Measurements from ENCODE around the gene SLC12A8. TPM values are rescaled to one million over a fixed set of nuclear protein-coding genes. Genes with fewer than 3 reads are reported as not detected.
A peak's percentile ranks its signal among the peaks of the same experiment; 100 is the strongest.

SLC12A8 gene
- total RNA-seq, 2 donors from 2014 or later, result 3.0 to 4.1 TPM

DNA sequence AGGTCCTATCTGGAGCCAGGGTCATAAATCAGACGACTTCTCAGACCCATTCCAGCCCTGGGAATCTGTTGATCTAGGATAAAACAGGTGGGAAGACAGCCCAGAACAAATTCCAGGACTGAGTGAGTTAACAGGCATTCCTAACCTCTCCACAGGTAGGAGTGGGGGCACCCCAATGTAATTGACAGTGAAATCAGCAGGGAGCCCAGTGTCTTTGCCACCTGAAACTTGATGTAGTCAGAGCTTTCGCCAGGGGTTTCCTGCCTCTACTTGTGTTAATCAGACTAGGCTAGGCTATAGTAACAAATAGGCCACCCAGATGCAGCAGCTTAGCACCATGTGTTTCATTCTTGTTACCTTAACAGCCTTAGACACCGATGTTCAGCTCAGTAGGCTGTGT is 154.0 kb downstream of the SLC12A8 start:
- ATAC-seq (ENCODE audit: insufficient number of reproducible peaks, low FRiP score, low read depth), result no peak
- Histone ChIP-seq H3K4me1 (ENCODE audit: control insufficient read depth in 1 of 2, low read depth in 2 of 2) (peaks cover 37 to 60% of the 10 kb centered on the region in 2 donors), H3K27ac (peak overlapping the region; percentile 6 to 74)

DNA sequence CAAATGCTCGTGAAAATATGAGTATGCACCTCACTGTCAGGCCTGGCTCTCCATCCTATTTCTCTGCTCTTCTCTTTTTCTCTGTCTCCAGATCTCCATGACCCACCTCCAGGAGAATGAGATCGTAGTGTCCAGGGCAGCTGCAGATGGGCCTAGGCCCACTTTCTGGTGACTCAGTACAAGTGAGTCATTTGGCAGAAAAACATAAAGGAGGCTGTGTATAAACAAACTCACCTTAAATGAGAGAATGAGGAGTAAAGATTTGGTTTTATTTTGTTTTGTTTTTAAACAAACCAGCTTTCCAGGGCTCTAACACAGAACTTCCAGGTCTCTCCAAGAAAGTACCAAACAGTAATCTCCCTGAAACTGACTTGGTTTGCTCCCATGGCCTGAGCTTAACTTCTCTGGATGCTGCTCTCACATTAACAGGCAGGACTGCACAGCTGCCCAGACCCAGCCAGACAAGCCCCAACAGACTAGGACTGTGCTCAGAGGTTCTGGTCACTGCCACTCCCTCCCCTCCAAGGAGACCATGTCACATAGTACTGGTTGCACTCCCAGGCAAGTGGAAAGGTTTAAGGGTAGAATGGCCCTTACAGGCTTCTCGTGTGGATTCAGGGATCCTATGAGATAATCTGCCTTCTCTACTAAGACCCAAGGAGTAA is 155.2 kb downstream of the SLC12A8 start:
- Histone ChIP-seq H3K27me3 (replicated peaks; ENCODE audit: insufficient read depth) (no peaks in the 10 kb centered on the region), H3K4me3 (no peak overlapping the region), H3K36me3 (no peaks in the 10 kb centered on the region), H3K9me3 (no peaks in the 10 kb centered on the region), H3K4me1 (ENCODE audit: control insufficient read depth in 1 of 2, low read depth in 2 of 2) (peaks cover 39 to 60% of the 10 kb centered on the region in 2 donors), H3K27ac (peak overlapping the region; percentile 74 to 93)
- DNase-seq (ENCODE audit: low spot score), result no peak
- no peak for ATAC-seq (ENCODE audit: insufficient number of reproducible peaks, low FRiP score, low read depth)
- TF ChIP-seq, protein P1, sequence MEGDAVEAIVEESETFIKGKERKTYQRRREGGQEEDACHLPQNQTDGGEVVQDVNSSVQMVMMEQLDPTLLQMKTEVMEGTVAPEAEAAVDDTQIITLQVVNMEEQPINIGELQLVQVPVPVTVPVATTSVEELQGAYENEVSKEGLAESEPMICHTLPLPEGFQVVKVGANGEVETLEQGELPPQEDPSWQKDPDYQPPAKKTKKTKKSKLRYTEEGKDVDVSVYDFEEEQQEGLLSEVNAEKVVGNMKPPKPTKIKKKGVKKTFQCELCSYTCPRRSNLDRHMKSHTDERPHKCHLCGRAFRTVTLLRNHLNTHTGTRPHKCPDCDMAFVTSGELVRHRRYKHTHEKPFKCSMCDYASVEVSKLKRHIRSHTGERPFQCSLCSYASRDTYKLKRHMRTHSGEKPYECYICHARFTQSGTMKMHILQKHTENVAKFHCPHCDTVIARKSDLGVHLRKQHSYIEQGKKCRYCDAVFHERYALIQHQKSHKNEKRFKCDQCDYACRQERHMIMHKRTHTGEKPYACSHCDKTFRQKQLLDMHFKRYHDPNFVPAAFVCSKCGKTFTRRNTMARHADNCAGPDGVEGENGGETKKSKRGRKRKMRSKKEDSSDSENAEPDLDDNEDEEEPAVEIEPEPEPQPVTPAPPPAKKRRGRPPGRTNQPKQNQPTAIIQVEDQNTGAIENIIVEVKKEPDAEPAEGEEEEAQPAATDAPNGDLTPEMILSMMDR (IDR thresholded peaks at IDR 0.05), result no peak

More for the DNA sequence above, 154.0 kb downstream of the SLC12A8 start:
- no peaks in the 10 kb centered on the region for H3K27me3 ChIP-seq (replicated peaks; ENCODE audit: insufficient read depth)
- no peak overlapping the region for H3K4me3 ChIP-seq
- TF ChIP-seq, protein P1 (IDR thresholded peaks at IDR 0.05), result no peak
- no peaks in the 10 kb centered on the region for H3K9me3 ChIP-seq
- DNase-seq (ENCODE audit: low spot score), result no peak
- H3K36me3 ChIP-seq, result no peaks in the 10 kb centered on the region

DNA sequence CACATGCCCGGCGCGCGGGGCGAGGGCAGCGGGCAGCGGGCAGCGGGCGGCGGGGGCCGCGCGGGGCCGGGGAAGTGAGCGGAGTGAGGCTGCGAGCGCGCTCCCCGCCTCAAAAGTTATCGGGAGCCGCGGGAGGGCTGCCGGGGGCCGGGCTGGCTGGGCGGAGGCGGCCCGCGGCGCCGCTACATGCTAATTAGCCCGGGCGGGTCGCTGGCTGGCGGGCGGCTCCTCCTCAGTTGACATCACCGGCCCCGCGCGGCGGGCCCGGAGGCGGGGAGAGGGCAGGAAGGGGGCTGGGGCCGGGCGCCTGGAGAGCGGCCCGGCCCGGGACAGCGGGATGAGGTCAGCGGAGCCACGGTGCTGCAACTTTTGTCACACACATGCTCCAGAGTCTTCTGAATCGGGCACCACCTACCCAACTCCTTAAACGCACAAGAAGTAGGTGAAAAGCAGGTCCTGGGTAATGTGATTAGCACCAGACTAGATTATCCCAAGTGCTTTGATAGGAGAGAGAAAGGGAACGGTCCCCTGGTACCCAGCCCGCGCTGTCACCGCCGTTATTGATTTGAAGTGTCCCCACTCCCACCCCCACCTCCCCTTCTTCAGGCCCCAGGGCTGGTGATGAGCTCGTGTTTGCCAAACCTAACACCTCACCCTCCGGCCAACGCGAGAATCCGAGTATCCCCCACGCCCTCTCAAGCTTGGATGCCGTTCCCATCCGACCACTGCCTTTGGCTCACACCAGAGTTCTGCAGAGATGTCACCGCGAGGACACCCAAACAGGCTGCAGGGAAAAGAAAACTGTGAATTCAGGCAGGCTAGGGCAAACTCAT is 156.4 kb downstream of the SLC12A8 start, which contains the start of gene HEG1:
Gene HEG1, minus strand, starts transcription at position 85 of the 833 bp plus-strand sequence. CDS start 107 bp downstream, outside the sequence.
- TF ChIP-seq, protein P1 (IDR thresholded peaks at IDR 0.05), result no peak

DNA sequence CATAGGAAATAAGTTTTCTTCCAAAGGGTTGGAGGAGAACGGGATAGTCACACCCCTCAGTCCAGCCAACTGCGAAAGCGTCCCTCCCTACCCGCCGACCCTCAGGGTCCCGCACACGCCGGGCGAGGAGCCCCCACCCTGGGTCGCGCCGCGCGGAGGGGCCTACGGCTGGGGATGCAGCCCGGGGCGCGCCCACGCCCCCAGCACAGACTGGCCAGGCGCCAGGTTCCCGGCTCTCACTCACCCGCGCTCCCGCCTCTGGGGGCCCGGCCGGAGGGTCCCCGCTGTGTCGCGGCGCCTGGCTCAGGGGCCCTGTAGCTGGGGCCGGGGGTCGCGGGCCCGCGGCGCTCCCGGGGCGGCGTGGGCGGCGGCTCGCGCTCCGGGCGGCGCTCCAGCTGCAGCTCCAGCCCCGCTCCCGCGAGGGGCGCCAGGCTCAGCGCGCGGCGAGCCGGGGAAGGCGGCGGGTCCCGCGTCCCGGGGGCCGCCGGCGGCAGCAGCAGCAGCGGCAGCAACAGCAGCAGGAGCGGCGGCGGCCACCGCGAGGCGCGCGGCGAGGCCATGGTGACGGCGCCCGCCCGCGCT is 157.1 kb downstream of the SLC12A8 start:
- Histone ChIP-seq H3K9me3 (no peaks in the 10 kb centered on the region), H3K4me3 (peak overlapping the region; percentile 73), H3K4me1 (ENCODE audit: control insufficient read depth in 1 of 2, low read depth in 2 of 2) (peaks cover 37 to 54% of the 10 kb centered on the region in 2 donors), H3K27me3 (replicated peaks; ENCODE audit: insufficient read depth) (no peaks in the 10 kb centered on the region), H3K27ac (peak overlapping the region; percentile 87 to 93), H3K36me3 (no peaks in the 10 kb centered on the region)
- TF ChIP-seq, protein P1 (IDR thresholded peaks at IDR 0.05), result no peak
- DNase-seq (ENCODE audit: low spot score), result no peak
- no peak for ATAC-seq (ENCODE audit: insufficient number of reproducible peaks, low FRiP score, low read depth)

More for the DNA sequence above, 156.4 kb downstream of the SLC12A8 start, which contains the start of gene HEG1:
- Histone ChIP-seq H3K36me3 (no peaks in the 10 kb centered on the region), H3K4me3 (peak within 1 kb of the TSS; percentile 73), H3K27ac (peak within 1 kb of the TSS; percentile 87 to 93), H3K9me3 (no peaks in the 10 kb centered on the region), H3K27me3 (replicated peaks; ENCODE audit: insufficient read depth) (no peaks in the 10 kb centered on the region), H3K4me1 (ENCODE audit: control insufficient read depth in 1 of 2, low read depth in 2 of 2) (peaks cover 37 to 60% of the 10 kb centered on the region in 2 donors)
- DNase-seq (ENCODE audit: low spot score), result peak; percentile 64
- peak; percentile 47 for ATAC-seq (ENCODE audit: insufficient number of reproducible peaks, low FRiP score, low read depth)

Data from thoracic aorta (tissue), 2 donors.